HEK293 (cell line): ENCODE results near the gene PKP4.

Source experiments
- CTCF ChIA-PET: fragments of 350-600 bp; formaldehyde crosslinking; extraction: SDS; loops from one replicate; lab custom pipeline; 2021; ENCODE audit warnings: antibody characterized with exemption; lab: Yijun Ruan, JAX
- POLR2A ChIA-PET: fragments of 300-600 bp; formaldehyde crosslinking; extraction: SDS; loops from one replicate; lab custom pipeline; 2020; ENCODE audit warnings: antibody characterized with exemption, inconsistent platforms; lab: Yijun Ruan, JAX
- H3K27ac ChIP-seq: fragments of 200-500 bp; sonication (Bioruptor generic); 2 replicates; pipeline ENCODE4 v1.5.1; 2014; ENCODE audit warnings: low read depth, low read length, control low read depth, inconsistent platforms; ENCODE audit errors: extremely low read depth
- H3K36me3 ChIP-seq, 2 experiments: fragments of 200-500 bp in 1 of 2; sonication (Bioruptor generic) in 1 of 2; 1 replicate in 1 of 2; 2 replicates in 1 of 2; pipeline ENCODE4 v1.5.1; 2014 to 2017; ENCODE audit warnings: inconsistent platforms in 2 of 2, low read length in 2 of 2; ENCODE audit not compliant: control insufficient read depth in 2 of 2, insufficient read depth in 1 of 2
- H3K4me1 ChIP-seq: fragments of 200-500 bp; sonication (Bioruptor generic); 2 replicates; pipeline ENCODE4 v1.5.1; 2014; ENCODE audit warnings: mild to moderate bottlenecking, low read length, inconsistent platforms; ENCODE audit not compliant: control insufficient read depth, insufficient read depth
- H3K4me3 ChIP-seq: 2 replicates; pipeline ENCODE4 v1.5.1; 2011; ENCODE audit warnings: low read depth, mild to moderate bottlenecking, control low read depth, low read length, moderate library complexity
- H3K9me3 ChIP-seq: fragments of 200-500 bp; sonication (Bioruptor generic); 2 replicates; pipeline ENCODE4 v1.5.1; 2014; ENCODE audit warnings: low read depth, low read length, inconsistent platforms; ENCODE audit not compliant: control insufficient read depth, insufficient read depth
- BCL11A ChIP-seq: fragments of 450-650 bp; formaldehyde crosslinking; IDR thresholded peaks from 2 replicates; pipeline ENCODE4 v1.5.1; 2016; ENCODE audit warnings: low read depth, missing biosample characterization, missing genetic modification characterization
- EGR2 ChIP-seq: fragments of 450-650 bp; formaldehyde crosslinking; IDR thresholded peaks from 2 replicates; pipeline ENCODE4 v1.5.1; 2016; ENCODE audit warnings: low read depth, missing biosample characterization, missing genetic modification characterization
- FEZF1 ChIP-seq: fragments of 450-650 bp; formaldehyde crosslinking; IDR thresholded peaks from 2 replicates; pipeline ENCODE4 v1.5.1; 2016; ENCODE audit warnings: missing biosample characterization, missing genetic modification characterization
- HOXA7 ChIP-seq: sonication (generic); formaldehyde crosslinking; IDR thresholded peaks from 2 replicates; pipeline ENCODE4 v1.8.1; 2022; ENCODE audit warnings: missing genetic modification reagents, borderline replicate concordance
- OSR2 ChIP-seq: fragments of 450-650 bp; formaldehyde crosslinking; IDR thresholded peaks from 2 replicates; pipeline ENCODE4 v1.5.1; 2016; ENCODE audit warnings: missing biosample characterization, missing genetic modification characterization
- SCRT1 ChIP-seq: fragments of 450-650 bp; formaldehyde crosslinking; IDR thresholded peaks from 2 replicates; pipeline ENCODE4 v1.5.1; 2016; ENCODE audit warnings: missing biosample characterization, missing genetic modification characterization, borderline replicate concordance
- ZEB2 ChIP-seq: fragments of 450-650 bp; formaldehyde crosslinking; IDR thresholded peaks from 2 replicates; pipeline ENCODE4 v1.5.1; 2016; ENCODE audit warnings: missing biosample characterization, missing genetic modification characterization
- ZNF341 ChIP-seq: fragments of 450-650 bp; formaldehyde crosslinking; IDR thresholded peaks from 2 replicates; pipeline ENCODE4; 2016; ENCODE audit warnings: low read depth, missing biosample characterization, missing genetic modification characterization
- ZNF416 ChIP-seq: fragments of 450-650 bp; formaldehyde crosslinking; IDR thresholded peaks from 2 replicates; pipeline ENCODE4 v1.5.1; 2016; ENCODE audit warnings: missing biosample characterization, missing genetic modification characterization
- ZNF514 ChIP-seq: fragments of 450-650 bp; formaldehyde crosslinking; IDR thresholded peaks from 2 replicates; pipeline ENCODE4 v1.5.1; 2016; ENCODE audit warnings: missing biosample characterization, missing genetic modification characterization
- ZNF549 ChIP-seq: fragments of 450-650 bp; IDR thresholded peaks from 2 replicates; pipeline ENCODE4 v1.5.1; 2018; ENCODE audit warnings: missing biosample characterization, missing genetic modification characterization, mild to moderate bottlenecking, inconsistent platforms, moderate library complexity
- ZNF629 ChIP-seq: fragments of 450-650 bp; formaldehyde crosslinking; IDR thresholded peaks from 2 replicates; pipeline ENCODE4 v1.5.1; 2017; ENCODE audit warnings: missing biosample characterization, missing genetic modification characterization
- ZNF660 ChIP-seq: fragments of 450-650 bp; IDR thresholded peaks from 2 replicates; pipeline ENCODE4 v1.5.1; 2018; ENCODE audit warnings: missing biosample characterization, mild to moderate bottlenecking, missing genetic modification characterization
- ZNF768 ChIP-seq: fragments of 450-650 bp; formaldehyde crosslinking; IDR thresholded peaks from 2 replicates; pipeline ENCODE4 v1.5.1; 2018; ENCODE audit warnings: missing biosample characterization, mild to moderate bottlenecking, missing genetic modification characterization
- ZSCAN30 ChIP-seq: fragments of 450-650 bp; IDR thresholded peaks from 2 replicates; pipeline ENCODE4 v1.5.1; 2018; ENCODE audit warnings: missing biosample characterization, mild to moderate bottlenecking, missing genetic modification characterization, moderate library complexity
- TF ChIP-seq, protein P1 (sequence below): fragments of 450-650 bp; formaldehyde crosslinking; IDR thresholded peaks from 2 replicates; pipeline ENCODE4 v1.5.1; 2016; ENCODE audit warnings: missing biosample characterization, missing genetic modification characterization
- TF ChIP-seq, protein P2 (sequence below): fragments of 450-650 bp; formaldehyde crosslinking; IDR thresholded peaks from 2 replicates; pipeline ENCODE4 v1.5.1; 2016; ENCODE audit warnings: missing biosample characterization, missing genetic modification characterization, low read depth
- TF ChIP-seq, protein P3 (sequence below): fragments of 450-650 bp; formaldehyde crosslinking; IDR thresholded peaks from 2 replicates; pipeline ENCODE4 v1.5.1; 2016; ENCODE audit warnings: missing biosample characterization, missing genetic modification characterization
- TF ChIP-seq, protein P4 (sequence below): fragments of 450-650 bp; formaldehyde crosslinking; IDR thresholded peaks from 2 replicates; pipeline ENCODE4 v1.5.1; 2017; ENCODE audit warnings: missing biosample characterization, missing genetic modification characterization
- TF ChIP-seq, protein P5 (sequence below): fragments of 450-650 bp; formaldehyde crosslinking; IDR thresholded peaks from 2 replicates; pipeline ENCODE4 v1.5.1; 2016; ENCODE audit warnings: missing biosample characterization, missing genetic modification characterization

PKP4 gene

DNA sequence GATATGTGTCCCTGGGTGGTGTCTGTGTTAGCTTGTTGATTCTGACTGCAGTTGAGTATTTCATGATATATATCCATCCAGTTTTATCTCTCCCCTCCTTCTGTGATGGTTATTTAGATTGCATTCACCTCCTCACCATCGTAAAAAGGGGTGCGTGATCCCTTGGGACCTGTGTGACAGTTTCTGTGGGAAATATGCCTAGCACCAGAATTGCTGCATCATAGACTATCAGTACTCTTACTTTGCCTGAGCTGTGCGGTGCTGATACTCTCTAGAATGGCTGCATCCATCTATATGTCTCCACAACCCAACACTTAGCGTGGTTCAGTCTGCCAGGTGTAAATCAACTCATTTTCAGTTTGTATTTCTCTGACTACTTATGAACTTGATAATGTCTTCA, 34.3 kb downstream of the PKP4 start:
- ChIA-PET CTCF (no interaction called here), POLR2A (no interaction called here)
- no peak for TF ChIP-seq SCRT1
- TF ChIP-seq, protein P1, sequence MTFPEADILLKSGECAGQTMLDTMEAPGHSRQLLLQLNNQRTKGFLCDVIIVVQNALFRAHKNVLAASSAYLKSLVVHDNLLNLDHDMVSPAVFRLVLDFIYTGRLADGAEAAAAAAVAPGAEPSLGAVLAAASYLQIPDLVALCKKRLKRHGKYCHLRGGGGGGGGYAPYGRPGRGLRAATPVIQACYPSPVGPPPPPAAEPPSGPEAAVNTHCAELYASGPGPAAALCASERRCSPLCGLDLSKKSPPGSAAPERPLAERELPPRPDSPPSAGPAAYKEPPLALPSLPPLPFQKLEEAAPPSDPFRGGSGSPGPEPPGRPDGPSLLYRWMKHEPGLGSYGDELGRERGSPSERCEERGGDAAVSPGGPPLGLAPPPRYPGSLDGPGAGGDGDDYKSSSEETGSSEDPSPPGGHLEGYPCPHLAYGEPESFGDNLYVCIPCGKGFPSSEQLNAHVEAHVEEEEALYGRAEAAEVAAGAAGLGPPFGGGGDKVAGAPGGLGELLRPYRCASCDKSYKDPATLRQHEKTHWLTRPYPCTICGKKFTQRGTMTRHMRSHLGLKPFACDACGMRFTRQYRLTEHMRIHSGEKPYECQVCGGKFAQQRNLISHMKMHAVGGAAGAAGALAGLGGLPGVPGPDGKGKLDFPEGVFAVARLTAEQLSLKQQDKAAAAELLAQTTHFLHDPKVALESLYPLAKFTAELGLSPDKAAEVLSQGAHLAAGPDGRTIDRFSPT = no peak
- TF ChIP-seq ZNF514 (tag by site-specific recombination) = no peak
- TF ChIP-seq, protein P2, sequence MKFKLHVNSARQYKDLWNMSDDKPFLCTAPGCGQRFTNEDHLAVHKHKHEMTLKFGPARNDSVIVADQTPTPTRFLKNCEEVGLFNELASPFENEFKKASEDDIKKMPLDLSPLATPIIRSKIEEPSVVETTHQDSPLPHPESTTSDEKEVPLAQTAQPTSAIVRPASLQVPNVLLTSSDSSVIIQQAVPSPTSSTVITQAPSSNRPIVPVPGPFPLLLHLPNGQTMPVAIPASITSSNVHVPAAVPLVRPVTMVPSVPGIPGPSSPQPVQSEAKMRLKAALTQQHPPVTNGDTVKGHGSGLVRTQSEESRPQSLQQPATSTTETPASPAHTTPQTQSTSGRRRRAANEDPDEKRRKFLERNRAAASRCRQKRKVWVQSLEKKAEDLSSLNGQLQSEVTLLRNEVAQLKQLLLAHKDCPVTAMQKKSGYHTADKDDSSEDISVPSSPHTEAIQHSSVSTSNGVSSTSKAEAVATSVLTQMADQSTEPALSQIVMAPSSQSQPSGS (tag by site-specific recombination) = no peak
- no peak for TF ChIP-seq ZNF629 (tag by site-specific recombination)
- TF ChIP-seq EGR2 (tag by site-specific recombination) = no peak
- no peak for TF ChIP-seq ZNF768 (tag by site-specific recombination)
- no peak for TF ChIP-seq BCL11A (tag by site-specific recombination)
- no peak for TF ChIP-seq ZEB2 (tag by site-specific recombination)
- TF ChIP-seq, protein P3, sequence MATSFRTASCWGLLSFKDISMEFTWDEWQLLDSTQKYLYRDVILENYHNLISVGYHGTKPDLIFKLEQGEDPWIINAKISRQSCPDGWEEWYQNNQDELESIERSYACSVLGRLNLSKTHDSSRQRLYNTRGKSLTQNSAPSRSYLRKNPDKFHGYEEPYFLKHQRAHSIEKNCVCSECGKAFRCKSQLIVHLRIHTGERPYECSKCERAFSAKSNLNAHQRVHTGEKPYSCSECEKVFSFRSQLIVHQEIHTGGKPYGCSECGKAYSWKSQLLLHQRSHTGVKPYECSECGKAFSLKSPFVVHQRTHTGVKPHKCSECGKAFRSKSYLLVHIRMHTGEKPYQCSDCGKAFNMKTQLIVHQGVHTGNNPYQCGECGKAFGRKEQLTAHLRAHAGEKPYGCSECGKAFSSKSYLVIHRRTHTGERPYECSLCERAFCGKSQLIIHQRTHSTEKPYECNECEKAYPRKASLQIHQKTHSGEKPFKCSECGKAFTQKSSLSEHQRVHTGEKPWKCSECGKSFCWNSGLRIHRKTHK (tag by site-specific recombination) = no peak
- TF ChIP-seq HOXA7 = no peak
- TF ChIP-seq, protein P4, sequence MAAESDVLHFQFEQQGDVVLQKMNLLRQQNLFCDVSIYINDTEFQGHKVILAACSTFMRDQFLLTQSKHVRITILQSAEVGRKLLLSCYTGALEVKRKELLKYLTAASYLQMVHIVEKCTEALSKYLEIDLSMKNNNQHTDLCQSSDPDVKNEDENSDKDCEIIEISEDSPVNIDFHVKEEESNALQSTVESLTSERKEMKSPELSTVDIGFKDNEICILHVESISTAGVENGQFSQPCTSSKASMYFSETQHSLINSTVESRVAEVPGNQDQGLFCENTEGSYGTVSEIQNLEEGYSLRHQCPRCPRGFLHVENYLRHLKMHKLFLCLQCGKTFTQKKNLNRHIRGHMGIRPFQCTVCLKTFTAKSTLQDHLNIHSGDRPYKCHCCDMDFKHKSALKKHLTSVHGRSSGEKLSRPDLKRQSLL (tag by site-specific recombination) = no peak
- TF ChIP-seq ZNF416 = no peak
- TF ChIP-seq ZNF549 = no peak
- TF ChIP-seq, protein P5, sequence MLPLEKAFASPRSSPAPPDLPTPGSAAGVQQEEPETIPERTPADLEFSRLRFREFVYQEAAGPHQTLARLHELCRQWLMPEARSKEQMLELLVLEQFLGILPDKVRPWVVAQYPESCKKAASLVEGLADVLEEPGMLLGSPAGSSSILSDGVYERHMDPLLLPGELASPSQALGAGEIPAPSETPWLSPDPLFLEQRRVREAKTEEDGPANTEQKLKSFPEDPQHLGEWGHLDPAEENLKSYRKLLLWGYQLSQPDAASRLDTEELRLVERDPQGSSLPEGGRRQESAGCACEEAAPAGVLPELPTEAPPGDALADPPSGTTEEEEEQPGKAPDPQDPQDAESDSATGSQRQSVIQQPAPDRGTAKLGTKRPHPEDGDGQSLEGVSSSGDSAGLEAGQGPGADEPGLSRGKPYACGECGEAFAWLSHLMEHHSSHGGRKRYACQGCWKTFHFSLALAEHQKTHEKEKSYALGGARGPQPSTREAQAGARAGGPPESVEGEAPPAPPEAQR = no peak
- Histone ChIP-seq H3K27ac (no peak overlapping the region), H3K36me3 (no peaks in the 10 kb centered on the region), H3K4me1 (peaks cover 16% of the 10 kb centered on the region), H3K9me3 (no peaks in the 10 kb centered on the region), H3K4me3 (no peak overlapping the region)

DNA sequence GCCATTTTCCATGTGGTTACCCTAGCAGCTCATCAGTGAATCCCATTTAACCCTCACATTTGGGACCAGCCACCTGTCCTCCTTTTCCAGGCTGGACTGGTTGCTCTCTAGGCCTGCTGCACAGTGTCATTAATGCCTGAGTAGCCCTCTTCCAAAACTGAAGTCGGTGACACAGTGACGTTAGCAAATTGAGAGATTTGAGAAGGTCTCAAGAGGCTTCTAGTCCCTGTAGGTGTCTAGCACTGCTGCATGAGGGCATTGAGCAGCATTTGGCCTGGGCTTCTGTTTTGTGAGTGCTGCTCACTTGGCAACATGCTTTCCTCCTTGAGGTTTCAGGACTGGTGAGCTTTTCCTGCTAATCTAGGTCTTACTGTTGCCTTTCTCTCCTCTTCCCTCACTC, 36.7 kb downstream of the PKP4 start:
- TF ChIP-seq ZNF341 (tag by site-specific recombination) (no peak), OSR2 (tag by site-specific recombination) (peak; percentile 30; the same call in 1 of the 2 replicates), ZSCAN30 (tag by site-specific recombination) (no peak), FEZF1 (0 out of 2 replicates have a peak, but pooled peaks have one; percentile 29), ZNF660 (tag by site-specific recombination) (no peak)
- H3K36me3 ChIP-seq = no peaks in the 10 kb centered on the region
- POLR2A ChIA-PET = no interaction called here
- H3K4me1 ChIP-seq = peaks cover 20% of the 10 kb centered on the region
- no peaks in the 10 kb centered on the region for H3K9me3 ChIP-seq
- H3K27ac ChIP-seq = no peak overlapping the region
- CTCF ChIA-PET = interaction anchor here (0.6 to 0.7 kb wide), 3 partner anchors 28 to 1497 kb away, joined by 3 to 4 read pairs (median 3); no protein-coding TSS in a partner anchor
- H3K4me3 ChIP-seq = no peak overlapping the region
